Tracheal epithelial cell (primary cell): ENCODE data around the gene RYR3. TPM values are rescaled to one million over a fixed set of nuclear protein-coding genes. Genes with fewer than 3 reads are reported as not detected.

Experiments used
- total RNA-seq: library from RNA; depleted of rRNA; stranded (reverse); fragments of >200 nt; gene quantifications from 2 replicates; pipeline ENCODE4 v1.2.1, GENCODE V29; 2014

RYR3 gene
- under 0.01 and 0.21 TPM in 2 replicates for total RNA-seq

GRCh38 chr15:33310481-33311311 lies at the start of gene RYR3:
Gene RYR3, plus strand, starts transcription at chr15:33310967. Its CDS starts 79 bp downstream, at chr15:33311046.

Other genes with a start within 250 kb of the RYR3 start
- 0.48 and 1.9 TPM in 2 replicates for gene FMN1, start 116.3 kb upstream of the RYR3 start, total RNA-seq